Activated CD4-positive, alpha-beta T cell treated with anti-CD3 and anti-CD28 coated beads, Interleukin-2, amount 50 U/mL, for 1 hour (primary cell): ENCODE data around the gene LRP1.

Experiments used
- DNase-seq: peaks from one replicate; pipeline ENCODE4 v3.0.0-alpha.2; 2020

Gene LRP1

DNA sequence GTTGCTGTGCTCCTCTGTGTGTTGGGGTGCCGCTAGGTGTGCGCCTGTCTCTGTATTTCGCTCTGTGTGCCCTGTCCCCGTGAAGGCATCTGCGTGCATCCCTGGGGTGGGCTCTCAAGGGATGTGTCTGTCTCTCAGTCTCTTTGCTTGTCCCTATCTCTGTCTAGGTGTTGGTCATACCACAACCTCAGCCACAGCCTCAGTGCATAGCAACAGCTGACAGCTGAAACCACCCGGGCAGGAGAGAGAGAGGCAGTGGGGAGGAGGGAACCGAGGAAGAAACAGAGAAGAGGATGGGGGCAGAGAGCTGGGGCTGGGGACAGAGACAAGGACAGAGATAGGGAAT is 87.4 kb downstream of the LRP1 start:
- DNase-seq: peak; percentile 26

DNA sequence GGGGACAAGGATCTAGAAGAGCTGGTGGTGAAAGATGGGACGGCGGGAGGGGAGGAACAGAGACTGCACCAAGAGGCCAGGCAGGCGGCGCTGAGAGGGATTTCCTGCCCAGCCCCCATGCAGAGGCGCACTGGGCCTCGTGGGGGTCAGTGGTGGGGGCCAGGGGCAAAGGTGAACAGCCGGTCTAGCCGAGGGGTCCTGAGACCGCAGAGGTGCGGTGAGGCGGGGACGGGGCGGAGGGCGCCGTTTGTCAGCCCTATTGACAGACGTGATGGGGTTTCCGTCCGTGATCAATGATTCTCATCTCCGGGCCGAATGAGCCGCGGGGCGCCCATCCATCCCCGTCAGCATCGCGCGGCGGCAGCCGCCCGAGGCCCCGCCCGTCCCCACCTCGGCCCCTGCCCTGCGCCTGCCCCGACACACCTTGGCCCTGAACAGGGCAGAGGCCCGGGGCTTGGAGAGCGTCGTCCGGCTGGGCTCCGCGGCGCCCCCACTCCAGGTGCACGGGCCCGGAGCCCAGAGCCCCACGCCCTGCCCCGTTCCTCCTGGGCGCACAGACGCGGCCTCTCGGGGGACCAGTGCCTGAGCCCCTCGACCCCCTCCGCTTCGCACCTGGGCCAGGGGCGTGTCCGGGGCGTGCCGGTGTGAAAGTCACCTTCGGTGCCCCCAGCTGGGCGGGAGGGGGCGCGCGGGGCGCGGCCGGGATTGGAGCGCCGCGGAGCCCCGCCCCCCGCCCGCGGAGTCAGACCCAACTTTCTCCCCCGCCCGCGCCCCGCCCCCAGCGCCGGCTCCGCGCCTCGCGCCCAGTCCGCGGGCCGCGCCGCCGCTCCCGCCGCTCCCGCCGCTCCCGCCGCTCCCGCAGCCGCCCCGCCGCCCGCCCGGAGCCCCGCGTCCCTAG is 88.0 kb downstream of the LRP1 start, which contains the start of gene NXPH4:
Gene NXPH4 (plus strand): TSS at position 781 of the 898 bp plus-strand sequence. CDS start 176 bp downstream, outside the sequence.
- peak; percentile 59 for DNase-seq

DNA sequence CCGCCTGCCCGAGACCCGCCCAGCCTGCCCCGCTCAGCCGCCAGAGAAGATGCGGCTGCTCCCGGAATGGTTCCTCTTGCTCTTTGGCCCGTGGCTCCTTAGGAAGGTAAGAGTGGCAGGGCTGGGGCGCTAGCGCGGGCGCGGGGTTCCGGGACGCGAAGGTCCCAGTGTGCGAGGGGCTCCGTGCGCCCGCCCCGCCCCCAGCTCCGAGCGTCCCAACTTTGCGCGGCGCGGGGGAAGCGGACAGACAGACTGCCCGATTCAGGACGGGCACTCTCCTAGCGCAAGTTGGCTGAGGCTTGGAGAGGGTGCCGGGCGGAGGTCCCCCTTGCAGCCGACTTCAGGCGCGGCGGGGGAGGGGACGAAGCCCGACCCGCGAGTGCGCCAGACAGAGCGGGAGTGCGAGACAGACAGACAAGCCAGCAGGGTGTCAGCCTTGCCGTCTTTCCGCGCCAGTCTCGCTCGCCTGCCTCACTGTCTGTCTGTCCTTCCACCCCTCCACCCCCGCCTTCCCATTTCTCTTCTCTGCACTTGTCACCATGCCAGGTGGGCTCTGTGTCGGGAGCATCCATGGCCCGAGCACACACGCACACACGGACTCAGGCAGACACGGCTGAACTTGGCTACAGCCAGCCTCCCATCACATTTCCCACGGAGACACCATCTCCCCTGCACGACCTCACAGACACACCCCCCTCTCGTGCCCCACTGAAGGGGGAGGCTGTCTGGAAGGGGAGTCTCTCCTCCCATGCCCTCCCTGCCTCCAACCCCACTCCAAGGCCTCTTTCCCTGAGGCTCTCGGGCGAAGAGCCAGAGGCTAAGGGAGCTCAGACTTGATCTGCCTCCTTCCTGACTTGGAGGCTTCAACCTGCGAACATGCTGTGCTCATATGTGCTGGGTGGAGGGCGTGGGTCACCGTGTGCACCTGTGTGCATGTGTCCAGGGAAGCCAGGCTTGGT is 88.9 kb downstream of the LRP1 start:
- peak; percentile 28 for DNase-seq

DNA sequence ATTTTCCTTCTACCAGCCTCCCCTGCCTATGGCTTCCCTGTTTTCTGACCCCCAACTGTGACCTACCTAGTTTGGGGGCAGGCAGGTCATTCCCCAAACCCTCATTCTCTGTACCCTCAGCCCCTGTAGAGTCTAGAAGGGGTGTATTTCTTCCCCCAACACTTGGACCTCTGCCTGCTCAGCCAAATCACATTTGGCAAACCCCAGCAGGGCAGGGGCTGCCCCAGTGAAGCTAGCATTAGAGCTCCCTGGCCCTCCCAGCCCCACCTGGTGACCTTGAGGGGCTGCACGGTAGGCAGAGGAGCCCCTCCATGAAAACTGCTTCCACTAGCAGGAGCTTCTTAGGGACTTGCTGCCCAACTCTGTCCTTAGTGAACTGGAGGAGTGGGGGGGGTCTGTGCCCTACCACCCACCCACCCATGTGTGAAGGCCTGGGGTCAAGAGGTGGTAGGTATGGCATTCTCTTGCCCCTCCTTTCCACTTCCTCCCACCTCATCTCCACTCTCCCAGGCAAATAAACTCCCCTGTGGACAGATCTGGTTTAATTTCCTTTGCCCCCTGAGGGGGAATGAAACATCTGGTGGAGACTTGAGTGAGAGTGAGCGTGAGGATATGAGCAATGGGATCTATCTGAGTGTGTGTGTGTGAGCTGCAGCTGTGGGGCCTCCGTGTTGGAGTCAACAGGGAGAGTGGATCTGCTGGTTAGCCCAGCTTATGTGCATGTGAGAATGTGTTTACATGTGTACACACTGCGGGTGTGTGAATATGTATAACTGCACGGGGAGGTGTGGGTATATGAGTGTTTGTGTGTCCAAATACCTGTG is 90.0 kb downstream of the LRP1 start:
- DNase-seq: no peak

DNA sequence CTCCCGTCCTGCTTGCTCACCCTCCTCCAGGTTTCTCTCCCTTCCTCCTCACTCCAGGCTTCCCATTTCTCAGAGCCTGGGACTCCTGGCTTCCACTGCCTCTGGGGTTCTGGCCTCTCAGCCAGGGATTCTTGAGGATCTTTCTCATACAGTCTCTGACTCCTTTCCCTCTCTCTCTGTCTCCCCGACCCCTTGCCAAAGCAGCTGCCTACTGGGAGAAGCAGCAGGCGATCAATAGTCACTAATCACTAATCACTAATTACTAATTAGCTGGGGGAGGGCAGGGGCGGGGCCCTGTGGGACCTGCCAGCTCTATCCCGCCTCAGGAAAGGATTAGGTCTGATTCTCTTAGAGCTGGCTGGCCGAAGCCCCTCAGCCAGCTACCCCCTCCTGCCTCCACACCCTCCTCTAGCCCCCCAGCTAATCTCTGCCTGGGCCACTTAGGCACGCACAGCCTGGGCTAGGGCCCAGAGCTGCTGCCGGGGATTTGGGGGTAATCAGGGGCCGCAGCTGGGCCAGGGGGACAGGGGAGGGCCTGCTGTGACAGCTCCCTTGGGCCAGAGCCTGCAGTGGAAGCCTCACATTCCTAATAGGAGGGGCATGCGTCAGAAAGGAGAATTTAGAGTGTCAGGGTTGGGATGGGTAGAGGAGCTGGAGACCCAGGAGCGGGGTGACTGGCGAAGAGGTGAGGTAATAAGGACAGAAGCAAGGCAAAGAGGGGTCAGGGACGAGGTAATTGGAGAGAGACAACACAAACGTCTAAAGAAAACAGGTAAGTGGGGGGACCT is 91.1 kb downstream of the LRP1 start:
- DNase-seq: no peak

DNA sequence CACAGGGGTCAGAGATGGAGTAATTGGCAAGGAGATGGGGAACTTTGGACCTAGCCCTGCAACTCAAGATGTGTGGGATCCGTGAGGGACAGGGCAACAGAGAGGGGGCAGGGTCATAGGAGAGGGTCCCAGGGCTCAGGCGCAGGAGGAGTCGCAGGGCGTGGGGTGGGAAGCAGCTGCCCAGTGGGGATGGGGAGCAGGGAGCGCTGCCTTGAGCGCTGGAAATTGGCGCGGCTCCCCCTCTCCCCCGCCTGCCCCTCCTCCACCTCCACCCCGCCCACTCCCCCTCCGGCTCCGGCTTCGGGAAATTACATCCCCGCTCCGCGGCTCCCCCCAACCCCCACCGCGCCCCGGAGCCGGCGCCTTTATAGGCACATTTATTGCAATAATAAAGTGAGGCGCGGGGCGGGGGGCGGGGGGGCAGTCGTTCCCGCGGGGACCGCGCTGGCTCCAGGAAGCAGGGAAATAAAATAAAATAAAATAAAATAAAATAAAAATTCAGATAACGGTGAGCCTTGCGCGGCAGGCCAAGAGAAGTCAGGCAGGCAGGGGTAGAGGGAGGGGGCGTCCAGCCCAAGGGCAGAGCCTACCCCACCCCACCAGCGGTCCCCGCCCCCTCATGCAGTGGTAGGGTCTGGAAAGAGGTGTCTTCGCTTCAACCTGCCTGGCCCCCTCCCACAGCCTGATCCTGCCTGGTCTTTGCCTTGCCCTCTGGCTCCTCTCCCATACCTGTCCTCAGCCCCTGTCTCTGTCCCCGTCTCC is 91.9 kb downstream of the LRP1 start:
- no peak for DNase-seq

DNA sequence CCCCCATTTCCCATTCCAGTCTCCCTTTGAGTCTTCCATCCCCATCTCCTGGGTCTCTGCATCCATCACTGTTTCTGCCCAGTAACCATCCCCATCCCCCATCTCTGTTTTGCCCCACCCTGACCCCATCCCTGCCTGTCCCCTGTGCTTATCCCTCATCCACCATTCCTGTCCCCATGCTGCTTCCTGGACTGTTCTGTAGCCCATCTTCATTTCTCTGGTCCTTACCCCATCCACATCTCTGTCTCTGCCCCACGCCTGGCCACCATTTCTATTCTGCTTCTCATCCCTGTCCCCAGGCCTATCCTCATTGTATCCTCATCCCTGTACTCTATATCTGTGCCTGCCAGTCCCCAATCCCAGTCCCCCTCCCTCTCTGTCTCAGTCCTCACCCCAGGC is 92.5 kb downstream of the LRP1 start:
- DNase-seq: no peak

DNA sequence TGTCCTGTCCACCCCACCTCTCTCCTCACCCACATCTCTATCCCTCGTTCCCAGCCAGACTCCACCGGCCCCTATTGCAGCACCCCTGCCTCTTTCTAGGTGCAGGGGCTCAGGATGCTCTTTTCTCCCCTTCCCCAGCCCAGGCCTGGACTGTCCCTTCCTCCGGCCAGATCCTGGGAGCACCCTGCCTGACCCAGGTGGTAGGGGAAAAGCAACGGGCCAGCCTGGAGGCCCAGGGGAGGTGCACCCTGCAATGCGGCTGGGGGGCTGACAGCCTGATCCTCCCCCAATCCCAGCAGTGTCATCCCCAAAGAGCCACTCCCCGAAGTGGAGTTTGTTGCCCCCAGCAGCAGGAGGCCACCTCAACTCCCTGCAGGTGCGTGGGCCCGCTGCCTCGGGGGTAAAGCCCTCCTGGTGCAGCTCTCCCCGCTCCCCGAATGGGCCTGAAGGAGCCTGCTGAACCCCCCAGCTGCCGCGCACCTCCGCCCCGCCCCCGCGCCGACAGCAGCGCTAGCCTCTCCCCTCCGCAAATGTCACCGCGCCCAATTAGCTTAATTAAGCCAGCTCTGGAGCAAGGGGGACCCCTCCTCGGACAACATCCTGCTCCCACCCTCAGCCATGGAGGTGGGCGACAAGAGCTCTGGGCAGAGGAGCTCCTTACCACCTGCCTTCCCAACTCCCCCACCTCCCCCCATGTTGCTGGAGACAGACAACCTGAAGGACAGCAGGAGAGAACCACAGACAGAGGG is 93.1 kb downstream of the LRP1 start:
- no peak for DNase-seq

DNA sequence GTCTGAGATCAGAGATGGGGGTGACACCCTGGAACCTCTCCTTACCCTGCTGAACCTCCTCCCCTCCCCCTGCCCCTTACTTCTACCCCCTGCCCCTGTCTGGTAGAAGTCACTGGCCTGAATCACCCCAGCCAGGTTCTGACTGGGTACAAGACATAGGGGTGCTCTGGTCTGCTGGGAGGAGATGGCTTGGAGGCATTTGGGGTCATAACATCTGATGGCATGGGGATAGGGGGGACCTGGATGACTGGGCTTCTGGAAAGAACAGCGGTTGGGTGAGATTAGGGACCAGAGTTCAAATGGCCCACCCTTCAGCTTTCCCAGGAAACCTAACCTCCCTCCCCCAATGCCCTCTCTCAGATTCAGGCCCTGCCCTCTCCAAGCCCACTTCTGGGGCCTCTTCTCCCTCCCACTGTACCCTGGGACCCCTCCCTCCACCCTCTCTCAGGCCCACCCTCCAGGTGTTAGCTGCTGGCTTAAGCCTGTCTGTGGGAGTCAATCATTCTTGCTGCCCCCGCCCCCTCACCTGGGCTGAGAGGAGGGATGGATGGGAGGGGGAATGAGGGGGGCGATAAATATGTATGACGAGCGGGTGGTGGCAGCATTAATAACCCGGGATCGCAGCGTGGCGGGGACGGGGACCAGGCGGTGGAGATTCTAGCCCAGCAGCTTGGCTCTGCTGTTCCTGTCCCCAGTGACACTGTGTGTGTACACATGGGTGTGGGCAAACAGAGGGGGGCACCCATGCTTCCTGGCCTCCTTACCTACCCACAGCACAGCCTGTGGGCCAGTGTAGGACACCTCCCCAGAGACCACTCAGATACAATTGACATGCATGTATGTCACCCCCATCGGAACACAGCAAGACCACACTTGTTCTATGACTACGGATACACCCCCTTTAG is 94.3 kb downstream of the LRP1 start:
- DNase-seq: no peak

DNA sequence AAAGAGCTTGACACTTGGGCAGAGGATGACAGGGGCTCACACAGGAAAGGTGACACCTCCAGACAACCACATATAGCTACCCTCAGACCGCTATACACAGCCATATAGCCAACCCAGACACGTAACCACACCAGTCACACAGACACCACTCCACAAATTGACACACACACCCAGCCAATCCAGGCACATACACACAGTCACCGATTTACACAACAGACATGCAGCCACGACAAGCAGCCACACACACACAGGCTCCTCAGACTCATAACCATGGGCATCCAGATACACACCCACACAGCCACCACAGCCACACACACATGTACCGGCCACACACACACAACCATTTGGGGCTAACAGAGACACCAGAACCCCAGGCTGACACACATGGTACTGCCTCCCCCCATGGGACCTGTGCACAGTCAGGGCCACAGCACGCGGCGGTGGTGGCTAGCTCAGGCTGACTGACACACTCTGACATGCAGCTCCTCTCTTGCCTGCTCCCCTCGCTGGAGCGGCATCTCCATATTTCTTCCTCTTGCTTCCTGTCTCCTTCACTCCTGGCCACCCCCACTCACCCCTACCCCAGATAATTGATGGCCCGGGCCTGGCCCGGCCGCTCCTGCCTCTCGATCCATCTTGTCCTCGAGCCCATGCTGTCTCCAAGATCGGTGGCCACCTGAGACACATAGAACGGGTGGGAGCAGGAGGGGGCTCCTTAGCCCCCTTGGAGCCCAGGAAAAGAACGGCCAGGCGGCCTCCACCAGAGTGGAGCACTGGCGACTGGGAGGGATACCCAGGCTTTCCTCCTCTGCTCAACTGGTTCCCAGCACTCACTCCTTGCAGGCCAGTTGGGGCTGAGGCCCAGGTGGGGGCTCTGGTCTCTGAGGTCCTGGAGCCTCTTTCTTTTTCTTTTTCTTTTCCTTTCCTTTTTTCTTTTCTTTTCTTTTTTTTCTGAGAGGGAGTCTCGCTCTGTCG is 95.2 kb downstream of the LRP1 start:
- no peak for DNase-seq

DNA sequence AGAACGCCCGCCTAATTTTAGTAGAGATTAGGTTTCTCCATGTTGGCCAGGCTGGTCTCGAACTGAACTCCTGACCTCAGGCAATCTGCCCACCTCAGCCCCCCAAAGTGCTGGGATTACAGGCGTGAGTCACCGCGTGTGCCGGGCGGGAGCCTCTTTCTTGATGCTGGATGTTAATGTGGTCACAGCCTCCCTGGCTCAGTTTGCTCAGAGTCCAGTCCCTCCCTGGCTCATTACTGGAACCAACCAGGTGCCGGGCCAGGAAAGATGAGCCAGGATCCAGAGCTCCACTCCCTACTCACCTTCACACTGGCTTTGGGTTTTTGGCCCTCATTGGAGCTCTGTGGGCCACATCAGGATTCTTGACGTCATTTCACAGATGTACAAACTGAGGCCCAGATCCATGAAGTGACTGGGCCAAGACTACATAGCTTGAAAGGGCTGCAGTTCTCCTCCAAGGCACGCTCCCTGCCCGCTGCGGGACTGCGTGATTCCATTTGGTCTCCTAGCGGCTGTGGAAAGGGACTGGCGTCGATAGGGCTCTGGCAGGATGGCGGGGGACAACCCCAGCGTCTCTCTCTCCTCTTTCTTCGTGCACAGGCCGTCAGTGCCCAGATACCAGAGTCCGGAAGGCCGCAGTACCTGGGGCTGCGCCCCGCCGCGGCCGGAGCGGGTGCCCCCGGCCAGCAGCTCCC is 96.1 kb downstream of the LRP1 start:
- no peak for DNase-seq

DNA sequence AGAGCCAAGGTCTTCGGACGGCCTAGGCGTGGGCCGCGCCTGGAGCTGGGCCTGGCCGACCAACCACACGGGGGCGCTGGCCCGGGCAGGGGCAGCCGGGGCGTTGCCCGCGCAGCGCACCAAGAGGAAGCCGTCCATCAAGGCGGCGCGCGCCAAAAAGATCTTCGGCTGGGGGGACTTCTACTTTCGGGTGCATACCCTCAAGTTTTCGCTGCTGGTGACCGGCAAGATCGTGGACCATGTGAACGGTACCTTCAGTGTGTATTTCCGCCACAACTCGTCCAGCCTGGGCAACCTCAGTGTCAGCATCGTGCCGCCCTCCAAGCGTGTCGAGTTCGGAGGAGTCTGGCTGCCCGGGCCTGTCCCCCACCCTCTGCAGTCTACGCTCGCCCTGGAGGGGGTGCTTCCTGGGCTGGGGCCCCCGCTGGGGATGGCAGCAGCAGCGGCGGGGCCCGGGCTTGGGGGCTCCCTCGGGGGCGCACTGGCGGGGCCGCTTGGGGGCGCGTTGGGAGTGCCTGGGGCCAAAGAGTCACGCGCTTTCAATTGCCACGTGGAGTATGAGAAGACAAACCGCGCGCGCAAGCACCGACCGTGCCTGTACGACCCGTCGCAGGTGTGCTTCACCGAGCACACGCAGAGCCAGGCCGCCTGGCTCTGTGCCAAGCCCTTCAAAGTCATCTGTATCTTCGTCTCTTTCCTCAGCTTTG is 96.8 kb downstream of the LRP1 start:
- peak; percentile 71 for DNase-seq

DNA sequence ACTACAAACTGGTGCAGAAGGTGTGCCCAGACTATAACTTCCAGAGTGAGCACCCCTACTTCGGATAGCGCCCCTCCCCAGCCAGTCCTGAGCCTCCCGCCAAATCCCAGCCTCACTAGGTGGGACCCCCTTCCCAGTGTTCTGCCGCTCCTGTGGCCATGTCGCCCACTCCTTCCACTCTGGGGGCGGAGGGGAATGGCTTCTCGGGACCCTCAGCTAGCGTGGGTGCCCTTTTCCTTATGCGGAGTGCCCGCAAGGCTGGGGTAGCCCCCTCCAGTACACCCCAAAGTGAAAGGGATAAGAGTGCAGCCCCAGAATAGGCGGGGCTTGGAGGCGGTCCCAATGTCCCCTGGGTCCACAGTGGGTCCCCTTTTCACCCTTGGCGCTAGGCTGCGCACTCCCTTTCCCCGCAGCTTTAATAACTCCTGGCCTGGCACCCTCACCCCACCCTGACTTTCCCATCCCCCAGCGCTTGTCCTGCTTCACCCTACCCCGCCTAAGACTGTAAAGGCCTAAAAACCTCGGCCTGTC is 97.5 kb downstream of the LRP1 start:
- DNase-seq: no peak

DNA sequence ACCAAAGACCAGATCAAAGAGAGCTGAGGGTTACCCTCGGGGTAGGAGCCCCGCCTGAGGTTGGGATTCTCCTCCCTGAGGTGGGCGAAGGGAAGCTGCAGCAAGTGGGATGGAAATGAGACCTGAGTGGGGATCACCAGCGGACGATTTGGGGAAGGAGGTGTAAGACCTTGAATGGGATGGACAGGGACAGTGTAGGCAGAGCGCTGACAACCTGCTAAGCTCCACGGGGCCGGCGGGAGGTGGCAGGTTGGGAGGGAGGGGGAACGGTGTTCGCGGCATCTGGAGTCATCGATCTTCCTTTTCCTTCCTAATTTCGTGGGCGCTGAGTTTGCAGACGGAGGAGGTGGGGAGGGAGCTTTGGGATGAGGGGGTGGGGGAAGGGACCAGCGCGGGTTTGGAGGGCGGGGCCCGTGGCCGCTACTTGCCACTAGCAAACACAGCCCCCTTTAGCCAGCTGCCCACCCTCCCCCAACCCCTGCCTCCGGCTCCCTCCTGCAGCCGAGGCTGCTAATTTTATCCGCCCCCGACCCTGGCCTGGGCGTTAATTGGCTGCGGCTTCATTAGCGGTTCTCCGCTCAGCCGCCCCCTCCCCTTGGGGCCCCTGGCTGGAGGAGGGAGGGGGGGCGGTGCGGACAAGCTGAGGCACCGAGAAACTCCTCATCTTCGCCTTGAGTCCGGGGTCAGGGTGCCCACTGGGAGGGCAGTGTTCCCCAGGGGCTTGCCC is 98.5 kb downstream of the LRP1 start:
- no peak for DNase-seq

DNA sequence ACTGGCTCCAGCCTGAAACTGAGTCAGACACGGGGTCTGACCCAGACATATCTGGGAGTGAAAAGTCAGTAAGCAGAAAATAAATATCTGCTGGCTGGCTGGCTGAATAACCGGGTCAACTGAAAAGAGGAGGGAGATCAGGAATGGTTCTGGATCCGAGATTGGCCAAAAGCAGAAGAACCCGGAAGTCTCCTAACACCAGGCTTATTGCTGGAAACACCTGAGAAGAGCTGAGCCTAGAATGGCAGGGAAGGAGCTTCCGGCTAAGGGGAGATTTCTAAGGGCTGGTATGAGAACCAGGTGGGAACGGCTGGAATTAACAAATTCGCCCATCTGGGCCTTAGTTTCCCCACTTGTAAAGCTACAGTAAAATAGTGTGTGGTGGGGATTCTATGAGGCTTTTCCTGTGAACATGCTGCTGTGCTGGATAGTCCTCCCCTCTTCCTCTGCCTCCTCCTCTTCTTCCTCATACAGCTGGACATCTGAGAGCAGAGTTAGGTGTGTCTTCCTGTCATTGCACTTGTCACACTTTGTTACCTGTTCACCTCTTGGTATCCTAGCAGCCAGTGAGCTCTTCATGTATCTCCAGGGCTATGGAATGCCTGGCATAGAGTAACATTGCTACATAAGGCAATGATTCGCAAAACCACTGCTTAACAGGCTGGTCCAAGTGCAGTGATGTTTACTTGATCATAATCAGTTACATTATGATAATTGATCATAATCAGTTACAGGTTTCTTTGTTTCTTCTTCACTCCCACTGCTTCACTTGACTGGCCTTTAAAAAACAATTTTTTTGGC is 99.2 kb downstream of the LRP1 start:
- no peak for DNase-seq
